Activated naive CD8-positive, alpha-beta T cell treated with anti-CD3 and anti-CD28 coated beads, Interleukin-2, amount 10 ng/mL, durations not matched to agents 7 days and 5 days (primary cell): Measurements from ENCODE around the gene PRTFDC1. TPM values are rescaled to one million over a fixed set of nuclear protein-coding genes. Genes with fewer than 3 reads are reported as not detected.
A peak's percentile ranks its signal among the peaks of the same experiment; 100 is the strongest.
"Not testable (repeated sequence)": the region's sequence is repeated elsewhere in the genome, so short reads cannot be mapped to it uniquely, and the experiment has no call there.

Experiments
- ATAC-seq: fragments of 150-1000 bp; cut with Tn5 transposase; one replicate; pipeline ENCODE4 v1.10.0; 2021; ENCODE audit warnings: low read depth, moderate library complexity
- POLR2A ChIA-PET: fragments of 350-600 bp; sonication (Branson Sonifier 250); formaldehyde crosslinking; loops from one replicate; lab custom pipeline; 2021; ENCODE audit warnings: antibody characterized with exemption; lab: Charles Lee
- DNase-seq: peaks from one replicate; pipeline ENCODE4 v3.0.0; 2021
- H3K27ac Mint-ChIP-seq: one replicate; pipeline ENCODE4 v1.8.0; 2022; ENCODE audit warnings: mild to moderate bottlenecking, mixed read lengths
- H3K27me3 Mint-ChIP-seq: one replicate; pipeline ENCODE4 v1.8.0; 2022; ENCODE audit warnings: mild to moderate bottlenecking, moderate library complexity, mixed read lengths
- H3K36me3 Mint-ChIP-seq: one replicate; pipeline ENCODE4 v1.8.0; 2021; ENCODE audit warnings: mild to moderate bottlenecking, mixed read lengths
- H3K4me1 Mint-ChIP-seq: one replicate; pipeline ENCODE4 v1.8.0; 2021; ENCODE audit warnings: mixed read lengths
- H3K4me3 Mint-ChIP-seq: one replicate; pipeline ENCODE4 v1.8.0; 2022; ENCODE audit warnings: mild to moderate bottlenecking, moderate library complexity, mixed read lengths
- H3K9me3 Mint-ChIP-seq: one replicate; pipeline ENCODE4 v1.8.0; 2021; ENCODE audit warnings: mixed read lengths
- total RNA-seq, 2 experiments: library from RNA; stranded (reverse); gene quantifications; one replicate each; pipeline ENCODE4 v1.2.3, GENCODE V29; 2021

PRTFDC1 gene
- total RNA-seq, 2 experiments from 2014 or later: 1.5 to 2.0 TPM

- DNase-seq (no peak), ATAC-seq (no peak)
- POLR2A ChIA-PET: no interaction called here
- no peaks in the 10 kb centered on the region for H3K27me3 Mint-ChIP-seq
- peaks cover 6% of the 10 kb centered on the region for H3K9me3 Mint-ChIP-seq
- H3K4me1 Mint-ChIP-seq: peaks cover 7% of the 10 kb centered on the region
- H3K4me3 Mint-ChIP-seq: no peak overlapping the region
- H3K27ac Mint-ChIP-seq: no peak overlapping the region
- H3K36me3 Mint-ChIP-seq: no peaks in the 10 kb centered on the region
These were observed 105.0 kb downstream of the PRTFDC1 start for GRCh38 chr10:24847112-24848070.

- H3K9me3 Mint-ChIP-seq: peaks cover 7% of the 10 kb centered on the region
- H3K27ac Mint-ChIP-seq: no peak overlapping the region
- no peak overlapping the region for H3K4me3 Mint-ChIP-seq
- peaks cover 9% of the 10 kb centered on the region for H3K4me1 Mint-ChIP-seq
- DNase-seq (no peak), ATAC-seq (peak; percentile 30)
- H3K36me3 Mint-ChIP-seq: peaks cover 2% of the 10 kb centered on the region
- no peaks in the 10 kb centered on the region for H3K27me3 Mint-ChIP-seq
- POLR2A ChIA-PET: no interaction called here
These were observed 107.7 kb downstream of the PRTFDC1 start for GRCh38 chr10:24844742-24845141.

DNA sequence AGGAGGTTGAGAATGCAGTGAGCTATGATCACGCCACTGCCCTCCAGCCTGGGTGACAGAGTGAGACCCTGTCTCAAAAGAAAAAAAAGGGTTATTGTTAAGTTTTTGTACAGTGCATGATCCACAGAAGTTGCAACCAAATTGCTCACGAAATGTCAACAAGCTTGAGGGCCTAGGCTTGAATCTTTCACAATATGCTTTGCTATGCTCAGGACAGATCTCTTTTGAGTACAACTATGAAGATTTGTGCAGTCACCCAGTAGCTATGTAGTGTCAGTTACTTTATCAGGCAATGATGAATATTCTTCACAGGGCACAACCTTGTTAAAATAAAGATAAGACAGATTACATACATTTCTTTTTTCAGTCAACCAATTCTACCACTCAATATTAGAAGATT lies 109.2 kb downstream of the PRTFDC1 start:
- no peak for DNase-seq
- POLR2A ChIA-PET: no interaction called here
- Mint-ChIP-seq H3K27ac (no peak overlapping the region), H3K4me3 (no peak overlapping the region), H3K9me3 (peaks cover 7% of the 10 kb centered on the region), H3K36me3 (peaks cover 2% of the 10 kb centered on the region), H3K4me1 (peaks cover 9% of the 10 kb centered on the region), H3K27me3 (no peaks in the 10 kb centered on the region)
- no peak for ATAC-seq

DNA sequence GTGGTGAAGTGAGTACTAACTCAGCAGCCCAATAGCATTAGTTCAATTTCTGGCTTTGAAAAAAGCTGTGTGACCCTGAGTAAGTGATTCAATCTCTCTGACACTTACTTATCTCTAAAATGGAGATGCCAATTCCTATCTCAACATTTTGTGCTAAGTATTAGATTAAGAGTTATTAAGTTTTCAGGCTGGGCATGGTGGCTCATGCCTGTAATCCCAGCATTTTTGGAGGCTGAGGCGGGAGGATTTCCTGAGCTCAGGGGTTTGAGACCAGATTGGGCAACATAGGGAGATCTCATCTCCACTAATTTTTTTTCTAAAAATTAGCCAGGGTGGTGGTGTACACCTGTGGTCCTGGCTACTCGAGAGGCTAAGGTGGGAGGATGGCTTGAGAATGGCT lies 109.5 kb downstream of the PRTFDC1 start:
- H3K27ac Mint-ChIP-seq: no peak overlapping the region
- POLR2A ChIA-PET: no interaction called here
- DNase-seq (no peak), ATAC-seq (no peak)
- H3K4me1 Mint-ChIP-seq: peaks cover 9% of the 10 kb centered on the region
- H3K4me3 Mint-ChIP-seq: no peak overlapping the region
- H3K9me3 Mint-ChIP-seq: peaks cover 7% of the 10 kb centered on the region
- H3K36me3 Mint-ChIP-seq: peaks cover 2% of the 10 kb centered on the region
- no peaks in the 10 kb centered on the region for H3K27me3 Mint-ChIP-seq

DNA sequence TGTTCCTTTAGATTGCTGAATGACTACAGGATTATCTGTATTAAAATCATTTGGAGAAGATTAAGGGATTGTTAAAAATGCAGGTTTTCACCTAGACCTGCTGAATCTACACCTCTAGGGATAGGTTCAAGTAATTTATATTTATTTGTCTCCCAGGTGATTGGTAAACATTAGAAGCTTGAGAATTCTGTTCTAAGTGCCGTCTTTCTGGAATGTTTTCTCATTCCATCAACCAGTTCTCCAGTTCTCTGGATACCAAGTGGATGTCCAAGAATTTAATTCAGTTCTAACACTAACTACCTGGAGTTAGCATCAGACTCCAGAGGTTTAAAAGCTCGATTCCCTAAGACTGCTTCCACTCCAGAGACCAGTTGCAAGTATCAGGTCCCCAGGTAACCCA lies 110.9 kb downstream of the PRTFDC1 start:
- POLR2A ChIA-PET: no interaction called here
- no peak overlapping the region for H3K27ac Mint-ChIP-seq
- DNase-seq: no peak
- H3K4me3 Mint-ChIP-seq: no peak overlapping the region
- ATAC-seq: no peak
- peaks cover 6% of the 10 kb centered on the region for H3K4me1 Mint-ChIP-seq
- H3K27me3 Mint-ChIP-seq: no peaks in the 10 kb centered on the region
- H3K36me3 Mint-ChIP-seq: peaks cover 2% of the 10 kb centered on the region
- peaks cover 12% of the 10 kb centered on the region for H3K9me3 Mint-ChIP-seq

DNA sequence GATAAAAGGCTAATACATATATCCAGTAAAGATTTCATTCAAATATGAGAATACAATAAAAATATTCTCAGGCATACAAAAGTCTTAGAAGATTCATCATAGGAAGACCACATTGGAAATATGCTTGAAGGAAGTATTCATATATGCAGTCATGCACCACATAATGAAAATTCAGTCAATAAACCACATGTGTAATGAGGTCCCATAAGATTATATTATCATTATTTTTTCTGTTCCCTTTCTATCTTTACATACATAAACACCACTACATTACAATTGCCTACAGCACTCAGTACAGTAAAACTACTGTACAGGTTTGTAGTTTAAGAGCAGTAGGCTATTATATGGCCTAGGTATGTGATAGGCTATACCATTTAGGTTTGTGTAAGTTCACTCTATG lies 111.6 kb downstream of the PRTFDC1 start:
- Mint-ChIP-seq H3K27ac (no peak overlapping the region), H3K36me3 (peaks cover 2% of the 10 kb centered on the region), H3K9me3 (peaks cover 13% of the 10 kb centered on the region), H3K27me3 (no peaks in the 10 kb centered on the region), H3K4me1 (peaks cover 6% of the 10 kb centered on the region), H3K4me3 (no peak overlapping the region)
- POLR2A ChIA-PET: no interaction called here
- no peak for ATAC-seq
- no peak for DNase-seq

DNA sequence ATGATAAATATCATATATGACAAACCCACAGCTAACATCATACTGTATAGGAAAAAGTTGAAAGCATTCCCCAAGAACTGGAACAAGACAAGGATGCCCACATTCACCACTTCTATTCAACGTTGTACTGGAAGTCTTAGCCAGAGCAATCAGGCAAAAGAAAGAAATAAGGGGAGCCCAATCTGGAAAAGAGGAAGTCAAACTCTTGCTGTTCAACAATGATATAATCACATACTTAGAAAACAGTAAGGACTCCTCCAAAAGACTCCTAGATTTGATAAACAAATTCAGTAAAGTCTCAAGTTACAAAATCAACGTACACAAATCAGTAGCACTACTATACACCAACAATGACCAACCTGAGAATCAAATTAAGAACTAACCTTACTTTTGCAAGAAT lies 114.6 kb downstream of the PRTFDC1 start:
- POLR2A ChIA-PET: interaction anchor here (0.7 kb wide), 1 partner anchor 17 kb away, joined by 4 read pairs; no protein-coding TSS in a partner anchor
- not testable (repeated sequence) for ATAC-seq, H3K27ac Mint-ChIP-seq, H3K27me3 Mint-ChIP-seq, H3K9me3 Mint-ChIP-seq, DNase-seq, H3K4me3 Mint-ChIP-seq, H3K4me1 Mint-ChIP-seq, H3K36me3 Mint-ChIP-seq

GRCh38 chr10:24834869-24835268 lies 117.5 kb downstream of the PRTFDC1 start:
- no peak overlapping the region for H3K4me3 Mint-ChIP-seq

GRCh38 chr10:24826009-24826408 lies 126.4 kb downstream of the PRTFDC1 start:
- peak overlapping the region; percentile 33 for H3K4me3 Mint-ChIP-seq
- DNase-seq: no peak
- no peaks in the 10 kb centered on the region for H3K27me3 Mint-ChIP-seq
- ATAC-seq: peak; percentile 39
- peaks cover 1% of the 10 kb centered on the region for H3K9me3 Mint-ChIP-seq
- peaks cover 10% of the 10 kb centered on the region for H3K4me1 Mint-ChIP-seq
- POLR2A ChIA-PET: no interaction called here
- peaks cover 1% of the 10 kb centered on the region for H3K36me3 Mint-ChIP-seq
- H3K27ac Mint-ChIP-seq: no peak overlapping the region

More at GRCh38 chr10:24834869-24835268, 117.5 kb downstream of the PRTFDC1 start:
- POLR2A ChIA-PET: no interaction called here
- Mint-ChIP-seq H3K4me1 (no peaks in the 10 kb centered on the region), H3K27ac (no peak overlapping the region), H3K27me3 (no peaks in the 10 kb centered on the region), H3K9me3 (peaks cover 9% of the 10 kb centered on the region), H3K36me3 (no peaks in the 10 kb centered on the region)
- DNase-seq (no peak), ATAC-seq (no peak)

DNA sequence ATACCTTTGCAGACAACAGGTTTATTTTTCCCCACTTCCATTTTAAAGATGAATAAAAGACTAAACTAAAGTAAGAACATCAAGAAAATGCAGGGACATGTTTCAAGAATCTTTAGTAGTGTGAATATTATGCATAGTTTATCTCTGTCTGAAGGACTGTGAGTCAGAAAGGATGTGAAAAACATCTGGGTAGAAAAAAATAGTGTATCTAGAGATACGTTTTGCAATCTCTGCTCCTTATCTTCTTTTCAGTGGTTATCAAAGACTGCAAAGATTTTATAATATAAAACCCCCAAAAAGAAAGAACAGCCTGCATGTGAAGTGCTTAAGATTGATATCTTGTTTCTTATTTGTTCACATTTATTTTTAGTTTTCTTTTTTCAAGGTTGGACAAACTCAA lies 126.9 kb downstream of the PRTFDC1 start:
- H3K27ac Mint-ChIP-seq: no peak overlapping the region
- H3K27me3 Mint-ChIP-seq: no peaks in the 10 kb centered on the region
- DNase-seq (no peak), ATAC-seq (no peak)
- peaks cover 1% of the 10 kb centered on the region for H3K9me3 Mint-ChIP-seq
- peaks cover 1% of the 10 kb centered on the region for H3K36me3 Mint-ChIP-seq
- peaks cover 10% of the 10 kb centered on the region for H3K4me1 Mint-ChIP-seq
- no peak overlapping the region for H3K4me3 Mint-ChIP-seq
- POLR2A ChIA-PET: no interaction called here

DNA sequence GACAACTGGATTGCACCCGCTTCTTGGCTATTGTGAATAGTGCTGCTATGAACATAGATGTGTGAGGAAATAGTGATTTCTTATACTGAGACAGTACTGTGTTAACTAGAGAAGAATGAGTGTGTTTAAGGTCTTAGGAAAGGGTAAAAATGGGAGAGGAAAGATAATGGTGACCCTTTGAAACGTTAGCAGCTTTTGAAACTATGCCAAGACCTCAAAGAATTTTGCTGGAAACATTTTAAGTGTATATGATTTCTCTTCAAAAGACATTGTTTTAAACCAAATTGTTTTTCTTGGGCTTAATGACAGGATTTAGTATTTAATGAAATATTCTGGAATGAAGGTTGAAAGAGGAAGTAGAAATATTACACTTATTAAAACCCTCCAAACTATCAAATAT lies 127.9 kb downstream of the PRTFDC1 start:
- Mint-ChIP-seq H3K4me3 (no peak overlapping the region), H3K9me3 (peaks cover 1% of the 10 kb centered on the region), H3K27ac (peak overlapping the region; percentile 11), H3K27me3 (no peaks in the 10 kb centered on the region), H3K36me3 (peaks cover 1% of the 10 kb centered on the region), H3K4me1 (peaks cover 10% of the 10 kb centered on the region)
- ATAC-seq: no peak
- no peak for DNase-seq
- POLR2A ChIA-PET: no interaction called here

GRCh38 chr10:24824124-24824523 lies 128.3 kb downstream of the PRTFDC1 start:
- peaks cover 1% of the 10 kb centered on the region for H3K36me3 Mint-ChIP-seq
- no peak for ATAC-seq
- POLR2A ChIA-PET: no interaction called here
- peaks cover 10% of the 10 kb centered on the region for H3K4me1 Mint-ChIP-seq
- H3K27ac Mint-ChIP-seq: no peak overlapping the region
- DNase-seq: no peak
- H3K9me3 Mint-ChIP-seq: peaks cover 1% of the 10 kb centered on the region
- H3K27me3 Mint-ChIP-seq: no peaks in the 10 kb centered on the region
- H3K4me3 Mint-ChIP-seq: no peak overlapping the region

GRCh38 chr10:24822590-24822989 lies 129.8 kb downstream of the PRTFDC1 start:
- no peak overlapping the region for H3K4me3 Mint-ChIP-seq
- POLR2A ChIA-PET: no interaction called here
- H3K9me3 Mint-ChIP-seq: peaks cover 1% of the 10 kb centered on the region
- peaks cover 1% of the 10 kb centered on the region for H3K36me3 Mint-ChIP-seq
- no peak for ATAC-seq
- H3K27me3 Mint-ChIP-seq: no peaks in the 10 kb centered on the region
- H3K4me1 Mint-ChIP-seq: peaks cover 10% of the 10 kb centered on the region
- H3K27ac Mint-ChIP-seq: no peak overlapping the region
- DNase-seq: no peak

DNA sequence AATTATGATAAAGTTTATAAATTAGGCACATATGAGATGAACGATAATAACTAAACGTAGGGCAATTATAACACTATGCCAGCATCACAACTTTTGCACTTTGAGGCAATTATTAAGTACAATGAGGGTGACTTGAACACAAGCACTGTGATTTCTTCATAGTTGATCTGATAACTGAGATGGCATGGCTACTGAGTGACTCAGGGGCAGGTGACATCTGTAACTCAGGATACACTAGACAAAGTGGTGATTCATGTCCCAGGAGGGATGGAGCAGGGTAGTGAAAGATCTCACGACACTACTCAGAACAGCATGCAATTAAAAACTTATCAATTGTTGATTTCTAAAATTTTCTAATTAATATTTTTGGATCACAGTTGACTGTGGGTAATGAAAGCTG lies 130.4 kb downstream of the PRTFDC1 start:
- POLR2A ChIA-PET: no interaction called here
- Mint-ChIP-seq H3K27ac (no peak overlapping the region), H3K4me3 (no peak overlapping the region), H3K9me3 (peaks cover 1% of the 10 kb centered on the region), H3K36me3 (peaks cover 1% of the 10 kb centered on the region), H3K4me1 (peaks cover 10% of the 10 kb centered on the region), H3K27me3 (no peaks in the 10 kb centered on the region)
- ATAC-seq (no peak), DNase-seq (no peak)
